GM19099 (cell line): ENCODE data around the gene SIRT7.

Experiments used
- POLR2A ChIP-seq: IDR thresholded peaks from 3 replicates; pipeline ENCODE4 v1.6.1; 2011; ENCODE audit warnings: low read depth; ENCODE audit not compliant: insufficient read length; ENCODE audit errors: extremely low read depth

The SIRT7 gene

GRCh38 chr17:81929253-81930141 is 11.5 kb upstream of the SIRT7 start:
- no peak for TF ChIP-seq POLR2A

GRCh38 chr17:81928544-81929252 is 10.7 kb upstream of the SIRT7 start:
- TF ChIP-seq POLR2A, result no peak

DNA sequence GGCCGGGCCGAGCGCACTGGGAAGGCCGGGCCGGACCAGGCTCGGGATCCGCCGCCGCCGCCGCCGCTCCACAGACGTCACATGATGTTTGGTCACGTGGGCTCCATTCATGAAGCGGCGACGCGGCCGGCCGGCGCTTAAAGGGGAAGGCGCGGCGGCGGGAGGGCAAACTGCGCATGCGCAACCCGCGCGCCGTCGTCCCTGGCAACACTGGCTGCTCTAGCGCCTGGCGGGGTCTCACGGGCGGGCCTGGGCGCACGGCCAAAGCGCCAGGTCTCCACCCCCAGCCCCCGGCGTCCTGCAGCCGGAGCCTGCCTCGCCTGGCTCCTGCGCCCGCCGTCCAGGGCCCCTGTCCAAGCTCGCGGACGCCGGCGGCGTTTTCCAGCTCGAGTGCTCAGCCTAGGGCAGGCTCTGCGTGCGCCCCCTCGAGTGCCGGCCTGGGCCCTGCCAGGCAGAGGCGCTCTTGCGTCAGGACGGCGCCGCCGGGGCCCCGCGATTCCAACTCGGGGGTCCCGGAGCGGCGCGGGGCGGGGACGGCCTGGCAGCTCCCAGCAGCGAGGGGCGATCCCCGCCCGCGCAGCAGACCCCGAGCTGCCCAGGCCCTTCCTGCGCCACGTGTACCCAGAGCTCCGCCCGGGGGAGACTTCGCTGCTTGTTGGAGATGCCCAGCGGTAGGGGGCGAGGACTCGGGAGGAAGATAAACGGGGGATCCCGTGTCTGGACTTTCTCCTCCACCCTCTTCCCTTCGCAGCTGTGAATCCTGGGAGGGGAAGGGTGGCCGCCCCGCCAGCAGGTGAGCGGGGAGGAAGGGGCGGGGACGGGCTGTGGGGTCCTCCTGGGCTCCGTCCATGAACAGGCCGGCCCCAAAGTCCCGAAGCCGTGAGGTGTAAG is 9.9 kb upstream of the SIRT7 start, which contains the start of gene MAFG:
Gene MAFG (minus strand): TSS at position 83 of the 891 bp plus-strand sequence. CDS start 4,550 bp downstream, outside the sequence.
- TF ChIP-seq POLR2A, result no peak

DNA sequence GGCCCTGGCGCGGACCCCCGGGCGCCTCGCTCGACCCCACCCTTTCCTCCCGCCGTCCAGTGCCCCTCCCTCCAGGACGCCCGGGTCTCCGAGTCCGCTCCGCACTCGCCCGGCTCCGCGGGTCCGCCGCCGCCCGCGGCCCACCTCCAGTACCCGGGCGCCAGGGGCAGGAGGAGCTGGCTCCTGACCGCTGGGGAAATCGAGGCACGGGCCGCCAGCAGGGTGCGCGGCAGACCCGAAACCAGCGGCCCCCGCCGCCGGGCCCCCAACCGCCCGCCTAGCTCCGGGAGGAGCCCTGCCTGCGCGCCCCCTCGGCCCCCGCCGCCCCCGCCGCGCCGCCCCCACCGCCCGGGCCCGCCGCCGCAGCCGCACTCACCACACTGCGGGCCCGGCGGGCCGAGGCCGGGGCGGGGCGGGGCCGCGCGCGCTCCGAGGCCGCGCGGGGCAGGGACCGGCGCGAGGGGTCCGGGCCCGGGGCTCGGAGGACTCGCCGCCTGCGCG is 9.2 kb upstream of the SIRT7 start:
- TF ChIP-seq POLR2A, result peak; percentile 35

- TF ChIP-seq POLR2A, result no peak
Measured at GRCh38 chr17:81926451-81927151, 8.6 kb upstream of the SIRT7 start.

DNA sequence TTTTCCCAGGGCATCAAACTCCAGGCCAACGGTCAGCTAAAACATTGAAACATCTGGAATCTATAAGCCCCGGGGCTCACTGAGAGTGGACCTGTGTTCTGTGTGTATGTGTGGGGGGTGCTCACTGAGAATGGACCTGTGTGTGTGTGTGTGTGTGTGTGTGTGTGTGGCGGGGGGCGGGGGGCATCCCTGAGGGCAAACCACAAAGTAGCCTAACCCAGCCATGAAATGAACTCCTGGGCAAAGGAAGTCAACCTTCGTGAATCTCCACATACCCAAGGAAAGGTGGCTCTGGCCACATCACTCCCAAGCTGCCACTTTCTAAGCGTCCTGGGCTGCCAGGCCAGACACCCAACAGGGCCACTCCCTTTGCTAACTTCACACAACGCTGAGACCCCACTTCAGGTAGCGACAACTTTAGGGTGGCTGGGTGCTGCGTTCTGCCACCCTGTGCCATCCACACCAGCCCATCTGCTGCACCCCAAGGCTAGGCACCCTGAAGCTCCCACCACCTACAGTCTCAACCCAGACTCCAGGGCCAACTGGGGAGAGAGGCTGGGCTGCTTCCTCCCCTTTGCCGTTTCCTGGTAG is 8.0 kb upstream of the SIRT7 start:
- TF ChIP-seq POLR2A, result no peak

GRCh38 chr17:81924557-81925532 is 6.9 kb upstream of the SIRT7 start:
- no peak for TF ChIP-seq POLR2A

GRCh38 chr17:81923302-81924260 is 5.6 kb upstream of the SIRT7 start:
- no peak for TF ChIP-seq POLR2A

GRCh38 chr17:81922566-81923301 is 4.8 kb upstream of the SIRT7 start:
- TF ChIP-seq POLR2A, result no peak

DNA sequence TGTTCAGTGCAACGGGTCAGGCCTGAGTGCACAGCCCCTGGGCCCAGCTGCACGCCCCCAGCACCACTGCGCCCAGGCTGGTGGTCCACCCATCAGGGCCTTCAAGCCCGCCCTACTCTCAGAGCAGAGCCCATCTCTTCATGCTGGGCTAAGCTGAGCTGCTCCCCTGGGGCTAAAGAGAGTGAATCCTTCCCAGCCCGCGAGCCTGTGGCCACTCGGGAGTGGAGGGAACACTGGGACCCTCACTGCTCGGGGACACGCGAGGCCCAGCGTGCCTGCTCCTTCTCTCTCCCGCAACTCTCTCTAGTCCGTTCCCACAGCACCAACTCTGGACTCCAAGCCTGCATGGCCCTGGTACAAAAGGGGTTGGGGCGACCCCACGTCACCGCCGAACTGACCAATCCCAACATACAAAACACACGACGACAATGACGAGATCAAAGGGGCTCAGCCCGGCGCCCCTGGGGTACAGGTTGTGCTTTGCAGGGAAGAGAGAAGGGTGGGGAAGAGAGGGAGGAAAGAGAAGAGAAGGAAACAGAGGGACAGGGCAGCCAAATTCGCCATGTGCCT is 4.1 kb upstream of the SIRT7 start:
- no peak for TF ChIP-seq POLR2A

- no peak for TF ChIP-seq POLR2A
Measured at GRCh38 chr17:81921537-81921862, 3.5 kb upstream of the SIRT7 start.
